Measurements from ENCODE around the gene UCK2.

UCK2 gene

GRCh38 chr1:165945911-165946310 lies 118.5 kb downstream of the UCK2 start:
- Histone ChIP-seq H3F3A (ENCODE audit: insufficient read depth, low read length) (no peaks in the 10 kb centered on the region), H3K27ac (ENCODE audit: low read depth, low read length, poor library complexity, severe bottlenecking) (no peak overlapping the region)
- TF ChIP-seq EZH2 (IDR thresholded peaks at IDR 0.05; ENCODE audit: borderline replicate concordance, low read length) (no peak), CTCF (IDR thresholded peaks at IDR 0.05; ENCODE audit: low read length) (no peak)

GRCh38 chr1:165947797-165948455 lies 120.5 kb downstream of the UCK2 start:
- no peak for TF ChIP-seq EZH2 (IDR thresholded peaks at IDR 0.05; ENCODE audit: borderline replicate concordance, low read length)
- no peak for TF ChIP-seq CTCF (IDR thresholded peaks at IDR 0.05; ENCODE audit: low read length)
- no peaks in the 10 kb centered on the region for H3K9me2 ChIP-seq (ENCODE audit: low read depth, low read length)
- H3K4me3 ChIP-seq (ENCODE audit: low read depth, low read length, poor library complexity, severe bottlenecking), result no peak overlapping the region
- H4K20me1 ChIP-seq (ENCODE audit: insufficient read depth, low read length), result no peaks in the 10 kb centered on the region
- no peak overlapping the region for H3K9ac ChIP-seq (ENCODE audit: low read length)
- H2AFZ ChIP-seq (ENCODE audit: low read length), result no peak overlapping the region
- no peaks in the 10 kb centered on the region for H3K27me3 ChIP-seq (ENCODE audit: insufficient read depth, low read length)
- peaks cover 4% of the 10 kb centered on the region for H3K4me1 ChIP-seq (ENCODE audit: insufficient read depth, low read length, severe bottlenecking)
- no peak overlapping the region for H3K27ac ChIP-seq (ENCODE audit: low read depth, low read length, poor library complexity, severe bottlenecking)
- H3K9me3 ChIP-seq (ENCODE audit: low read length), result no peaks in the 10 kb centered on the region
- H3F3A ChIP-seq (ENCODE audit: insufficient read depth, low read length), result no peaks in the 10 kb centered on the region
- H3K4me2 ChIP-seq (ENCODE audit: low read length), result no peak overlapping the region
- H3K79me2 ChIP-seq (ENCODE audit: insufficient read depth, low read length), result no peaks in the 10 kb centered on the region
- H3K36me3 ChIP-seq (ENCODE audit: insufficient read depth, low read length), result no peaks in the 10 kb centered on the region

More at GRCh38 chr1:165945911-165946310, 118.5 kb downstream of the UCK2 start:
- Histone ChIP-seq H3K4me3 (ENCODE audit: low read depth, low read length, poor library complexity, severe bottlenecking) (no peak overlapping the region), H3K79me2 (ENCODE audit: insufficient read depth, low read length) (no peaks in the 10 kb centered on the region), H3K36me3 (ENCODE audit: insufficient read depth, low read length) (no peaks in the 10 kb centered on the region), H2AFZ (ENCODE audit: low read length) (no peak overlapping the region), H3K4me2 (ENCODE audit: low read length) (no peak overlapping the region), H3K4me1 (ENCODE audit: insufficient read depth, low read length, severe bottlenecking) (peaks cover 5% of the 10 kb centered on the region), H3K27me3 (ENCODE audit: insufficient read depth, low read length) (no peaks in the 10 kb centered on the region; the same call in 1 of the 2 replicates), H3K9ac (ENCODE audit: low read length) (no peak overlapping the region), H4K20me1 (ENCODE audit: insufficient read depth, low read length) (no peaks in the 10 kb centered on the region), H3K9me3 (ENCODE audit: low read length) (no peaks in the 10 kb centered on the region), H3K9me2 (ENCODE audit: low read depth, low read length) (no peaks in the 10 kb centered on the region)

- Histone ChIP-seq H3K4me3 (ENCODE audit: low read depth, low read length, poor library complexity, severe bottlenecking) (no peak overlapping the region), H3K9me3 (ENCODE audit: low read length) (no peaks in the 10 kb centered on the region), H2AFZ (ENCODE audit: low read length) (no peak overlapping the region), H3K27me3 (ENCODE audit: insufficient read depth, low read length) (no peaks in the 10 kb centered on the region), H3K36me3 (ENCODE audit: insufficient read depth, low read length) (no peaks in the 10 kb centered on the region), H3K4me2 (ENCODE audit: low read length) (no peak overlapping the region), H3K4me1 (ENCODE audit: insufficient read depth, low read length, severe bottlenecking) (no peaks in the 10 kb centered on the region), H3F3A (ENCODE audit: insufficient read depth, low read length) (no peaks in the 10 kb centered on the region), H3K79me2 (ENCODE audit: insufficient read depth, low read length) (no peaks in the 10 kb centered on the region), H3K9me2 (ENCODE audit: low read depth, low read length) (no peaks in the 10 kb centered on the region), H3K27ac (ENCODE audit: low read depth, low read length, poor library complexity, severe bottlenecking) (no peak overlapping the region), H4K20me1 (ENCODE audit: insufficient read depth, low read length) (no peaks in the 10 kb centered on the region), H3K9ac (ENCODE audit: low read length) (no peak overlapping the region)
- TF ChIP-seq CTCF (IDR thresholded peaks at IDR 0.05; ENCODE audit: low read length), result no peak
- no peak for TF ChIP-seq EZH2 (IDR thresholded peaks at IDR 0.05; ENCODE audit: borderline replicate concordance, low read length)
Observed at GRCh38 chr1:165949335-165950130, 122.1 kb downstream of the UCK2 start.
